Globus pallidus (tissue), 1 donor: ENCODE results near the gene CEP72.
"Not testable (repeated sequence)": the region's sequence is repeated elsewhere in the genome, so short reads cannot be mapped to it uniquely, and the experiment has no call there.

Experiments
- DNase-seq: peaks from one replicate; pipeline ENCODE4 v3.0.0-alpha.2; 2015; ENCODE audit warnings: low spot score

Gene CEP72

DNA sequence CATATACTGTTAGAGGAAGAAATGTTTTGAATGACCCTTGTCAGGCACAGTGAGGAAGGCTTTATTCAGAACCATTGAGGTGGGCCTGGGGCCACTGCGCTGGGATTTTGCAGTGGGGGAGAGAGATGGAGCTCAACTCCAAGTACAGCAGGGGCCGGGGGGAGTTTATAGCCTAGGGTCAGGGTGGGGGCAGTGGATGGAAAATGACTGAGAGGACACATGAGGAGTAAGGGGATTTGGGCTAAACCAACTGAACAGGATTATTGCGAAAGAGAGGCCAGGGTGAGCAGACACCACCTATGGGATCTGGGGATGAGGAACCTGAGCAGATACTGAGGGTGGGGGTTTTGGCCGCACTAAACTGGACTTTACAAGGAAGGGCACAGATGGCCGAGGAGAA is 6.3 kb downstream of the CEP72 start:
- DNase-seq, result no peak

GRCh38 chr5:619444-619843 is 7.3 kb downstream of the CEP72 start:
- no peak for DNase-seq

DNA sequence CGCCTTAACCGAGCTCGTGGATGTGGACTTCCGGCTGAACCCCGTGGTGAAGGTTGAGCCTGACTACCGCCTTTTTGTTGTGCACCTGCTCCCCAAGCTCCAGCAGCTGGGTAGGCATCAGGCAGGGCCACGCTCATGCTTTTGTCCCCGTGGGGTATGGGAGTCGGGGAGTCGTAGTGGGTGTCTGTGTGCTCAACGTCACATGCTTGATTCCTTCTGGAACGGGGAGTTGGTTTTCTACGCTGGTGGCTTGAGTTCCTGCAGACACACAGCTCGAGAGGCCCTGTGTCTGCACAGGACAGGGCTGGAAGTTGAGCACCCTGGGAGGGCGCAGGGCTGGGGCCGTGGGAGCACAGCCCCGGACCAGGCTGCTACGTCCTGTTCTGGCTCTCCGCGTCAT is 8.0 kb downstream of the CEP72 start:
- DNase-seq, result no peak

- no peak for DNase-seq
These were observed 8.5 kb downstream of the CEP72 start for GRCh38 chr5:620586-621180.

DNA sequence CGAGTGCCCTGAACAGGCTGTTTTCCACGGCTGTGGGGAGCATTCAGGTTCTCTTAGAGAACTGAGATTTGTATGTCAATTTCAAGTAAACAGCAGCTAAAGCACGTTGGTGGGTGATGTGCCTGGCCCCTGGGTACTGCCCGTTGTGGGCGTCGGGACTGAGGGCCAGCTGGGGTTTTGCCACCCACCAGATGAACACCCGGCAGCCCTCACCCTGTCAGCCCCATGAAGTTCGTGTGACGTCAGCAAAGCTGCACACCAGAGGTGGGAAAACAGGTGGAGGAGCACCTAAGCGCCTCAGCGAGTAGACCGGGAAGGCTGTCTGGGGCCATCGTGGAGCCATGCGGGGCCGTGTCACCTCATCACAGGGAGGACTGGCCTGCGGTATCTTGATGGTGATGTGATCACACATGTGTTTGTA is 9.2 kb downstream of the CEP72 start:
- no peak for DNase-seq

- no peak for DNase-seq
These were observed 10.2 kb downstream of the CEP72 start for GRCh38 chr5:622359-622758.

DNA sequence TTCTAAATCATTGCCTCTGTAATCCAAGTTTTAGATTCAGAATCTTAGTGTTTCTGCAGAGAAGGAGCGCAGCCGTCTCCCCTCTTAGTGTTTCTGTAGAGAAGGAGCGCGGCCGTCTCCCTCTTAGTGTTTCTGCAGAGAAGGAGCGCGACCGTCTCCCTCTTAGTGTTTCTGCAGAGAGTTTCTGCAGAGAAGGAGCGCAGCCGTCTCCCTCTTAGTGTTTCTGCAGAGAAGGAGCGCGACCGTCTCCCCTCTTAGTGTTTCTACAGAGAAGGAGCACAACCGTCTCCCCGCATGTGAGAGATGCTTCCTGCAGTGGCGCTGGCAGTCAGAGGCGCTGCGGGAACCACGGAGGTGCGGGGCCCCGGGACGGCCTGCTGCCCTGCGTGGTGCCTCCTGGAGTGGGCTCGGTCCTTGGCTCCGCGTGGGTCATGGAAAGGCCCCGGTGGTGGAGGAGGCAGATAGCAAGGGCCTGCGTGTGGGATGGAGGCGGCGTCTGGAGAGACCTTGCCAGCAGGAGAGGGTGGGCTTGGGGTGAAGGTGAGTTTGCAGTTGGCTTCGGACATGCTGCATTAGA is 10.9 kb downstream of the CEP72 start:
- no peak for DNase-seq

DNA sequence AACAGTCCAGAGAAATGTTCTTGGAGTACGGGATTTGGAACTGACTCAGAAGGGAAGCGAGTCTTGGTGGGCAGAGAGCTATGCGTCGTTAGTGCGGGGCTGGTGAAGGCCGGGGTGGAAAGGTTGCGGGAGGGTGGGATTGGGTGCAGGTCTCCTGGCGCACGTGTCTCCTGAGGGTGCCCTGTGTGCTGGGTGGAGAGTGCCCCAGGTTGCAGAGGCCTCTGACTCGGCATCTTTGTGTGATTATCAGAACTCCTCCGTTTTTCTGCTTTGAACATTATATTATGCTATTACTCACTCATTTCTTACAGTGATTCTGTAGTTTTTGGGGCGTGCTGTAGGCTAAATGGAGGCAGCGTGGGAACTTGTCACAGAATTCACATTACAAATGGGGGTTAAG is 11.4 kb downstream of the CEP72 start:
- no peak for DNase-seq

DNA sequence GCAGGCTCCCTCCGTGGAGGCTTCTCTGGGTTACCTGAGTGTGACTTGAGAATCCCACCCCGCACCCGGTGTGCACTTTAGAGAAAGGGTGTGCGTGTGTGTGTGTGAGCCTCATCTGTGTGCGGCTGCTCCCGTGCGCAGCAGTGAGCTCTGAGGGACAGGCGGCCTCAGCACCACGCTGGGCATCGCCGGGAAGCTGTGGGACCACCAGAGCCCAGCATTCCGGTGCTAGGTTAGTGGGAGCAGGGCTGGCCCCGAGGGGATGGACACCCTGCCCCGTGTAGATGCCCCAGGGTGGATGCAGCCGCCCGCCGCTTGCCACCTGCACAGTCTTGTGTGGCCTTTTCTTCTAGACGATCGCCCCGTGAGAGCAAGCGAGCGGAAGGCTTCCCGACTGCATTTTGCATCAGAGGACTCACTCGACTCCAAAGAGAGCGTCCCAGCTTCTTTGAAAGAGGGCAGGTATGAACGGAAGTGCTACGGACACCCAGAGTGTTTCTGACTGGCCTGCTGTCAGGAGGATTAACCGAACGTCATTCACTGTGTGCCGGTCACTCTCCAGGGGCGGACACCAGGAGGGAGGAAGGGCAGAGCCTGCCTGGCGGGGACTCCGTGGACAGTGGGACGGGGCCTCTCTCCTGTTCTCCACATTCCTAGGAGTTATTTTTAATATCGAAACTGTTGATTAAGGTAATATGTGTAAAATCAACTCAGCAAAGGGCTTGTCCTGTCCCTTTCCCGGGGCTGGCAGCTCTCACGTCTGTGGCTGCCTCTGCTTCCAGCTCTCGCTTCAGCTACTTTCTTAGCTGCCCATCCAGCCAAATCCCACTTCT is 12.2 kb downstream of the CEP72 start:
- DNase-seq, result no peak

- no peak for DNase-seq
These were observed 12.8 kb downstream of the CEP72 start for GRCh38 chr5:624951-625230.

DNA sequence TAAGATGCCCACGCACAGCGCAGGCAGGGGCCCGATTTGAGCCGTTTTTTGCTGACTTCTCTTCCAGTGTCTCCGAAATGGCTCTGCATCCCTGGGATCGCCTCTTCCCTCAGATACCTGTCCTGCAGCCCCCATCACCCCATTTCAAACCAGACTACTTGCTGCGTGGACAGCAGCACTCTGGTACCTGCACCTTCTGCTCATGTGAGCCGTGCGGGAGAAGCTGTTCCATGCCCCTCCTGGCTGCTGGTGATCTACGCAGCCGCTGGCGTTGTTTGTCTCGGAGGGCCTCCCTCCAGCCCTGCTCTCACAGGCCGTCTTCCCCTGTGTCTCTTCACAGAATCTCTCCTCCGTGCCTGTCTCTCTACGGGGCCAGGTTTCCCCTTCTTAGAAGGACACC is 13.4 kb downstream of the CEP72 start:
- no peak for DNase-seq

- DNase-seq, result no peak
These were observed 14.7 kb downstream of the CEP72 start for GRCh38 chr5:626850-627249.

GRCh38 chr5:627840-628239 is 15.7 kb downstream of the CEP72 start:
- DNase-seq, result no peak

DNA sequence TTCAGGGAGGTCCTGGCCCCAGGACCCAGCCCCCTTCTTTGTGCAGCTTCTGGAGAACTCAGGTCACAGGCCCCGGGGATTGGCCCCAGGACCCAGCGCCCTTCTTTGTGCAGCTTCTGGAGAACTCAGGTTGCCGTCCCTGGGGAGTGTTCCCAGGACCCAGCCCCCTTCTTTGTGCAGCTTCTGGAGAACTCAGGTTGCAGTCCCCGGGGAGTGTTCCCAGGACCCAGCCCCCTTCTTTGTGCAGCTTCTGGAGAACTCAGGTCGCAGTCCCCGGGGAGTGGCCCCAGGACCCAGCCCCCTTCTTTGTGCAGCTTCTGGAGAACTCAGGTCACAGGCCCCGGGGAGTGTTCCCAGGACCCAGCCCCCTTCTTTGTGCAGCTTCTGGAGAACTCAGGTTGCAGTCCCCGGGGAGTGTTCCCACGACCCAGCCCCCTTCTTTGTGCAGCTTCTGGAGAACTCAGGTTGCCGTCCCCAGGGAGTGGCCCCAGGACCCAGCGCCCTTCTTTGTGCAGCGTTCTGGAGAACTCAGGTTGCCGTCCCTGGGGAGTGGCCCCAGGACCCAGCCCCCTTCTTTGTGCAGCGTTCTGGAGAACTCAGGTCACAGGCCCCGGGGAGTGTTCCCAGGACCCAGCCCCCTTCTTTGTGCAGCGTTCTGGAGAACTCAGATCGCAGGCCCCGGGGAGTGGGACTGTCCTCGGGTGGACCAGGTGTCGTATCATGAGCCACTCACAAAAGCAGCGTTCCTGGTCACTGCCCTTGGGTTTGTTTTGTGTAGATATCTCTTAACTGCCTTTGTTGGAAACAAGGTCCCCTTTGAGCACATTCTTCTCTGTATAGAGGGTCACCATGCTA is 16.4 kb downstream of the CEP72 start:
- DNase-seq, result not testable (repeated sequence)

DNA sequence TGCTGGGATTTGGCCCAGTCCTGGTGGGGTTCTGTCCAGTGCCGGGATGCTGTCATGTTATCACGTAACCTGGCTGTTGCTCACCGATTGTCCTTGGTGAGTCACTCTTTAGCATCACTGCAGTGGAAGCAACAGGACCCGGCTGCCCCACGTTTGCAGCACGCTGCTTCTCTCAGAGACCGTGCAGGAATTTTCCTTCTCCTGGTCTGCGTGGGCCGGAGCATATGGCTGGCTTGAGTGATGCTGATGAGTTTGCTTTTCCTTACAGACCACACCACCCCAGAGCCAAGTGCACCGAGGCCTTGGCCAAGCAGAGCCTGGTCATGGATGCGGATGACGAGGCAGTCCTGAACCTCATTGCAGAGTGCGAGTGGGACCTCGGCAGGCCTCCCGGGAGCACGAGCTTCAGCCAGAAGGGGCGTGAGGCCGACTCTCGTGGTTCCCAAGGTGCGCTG is 21.4 kb downstream of the CEP72 start:
- no peak for DNase-seq

GRCh38 chr5:634191-634590 is 22.1 kb downstream of the CEP72 start:
- DNase-seq, result no peak

DNA sequence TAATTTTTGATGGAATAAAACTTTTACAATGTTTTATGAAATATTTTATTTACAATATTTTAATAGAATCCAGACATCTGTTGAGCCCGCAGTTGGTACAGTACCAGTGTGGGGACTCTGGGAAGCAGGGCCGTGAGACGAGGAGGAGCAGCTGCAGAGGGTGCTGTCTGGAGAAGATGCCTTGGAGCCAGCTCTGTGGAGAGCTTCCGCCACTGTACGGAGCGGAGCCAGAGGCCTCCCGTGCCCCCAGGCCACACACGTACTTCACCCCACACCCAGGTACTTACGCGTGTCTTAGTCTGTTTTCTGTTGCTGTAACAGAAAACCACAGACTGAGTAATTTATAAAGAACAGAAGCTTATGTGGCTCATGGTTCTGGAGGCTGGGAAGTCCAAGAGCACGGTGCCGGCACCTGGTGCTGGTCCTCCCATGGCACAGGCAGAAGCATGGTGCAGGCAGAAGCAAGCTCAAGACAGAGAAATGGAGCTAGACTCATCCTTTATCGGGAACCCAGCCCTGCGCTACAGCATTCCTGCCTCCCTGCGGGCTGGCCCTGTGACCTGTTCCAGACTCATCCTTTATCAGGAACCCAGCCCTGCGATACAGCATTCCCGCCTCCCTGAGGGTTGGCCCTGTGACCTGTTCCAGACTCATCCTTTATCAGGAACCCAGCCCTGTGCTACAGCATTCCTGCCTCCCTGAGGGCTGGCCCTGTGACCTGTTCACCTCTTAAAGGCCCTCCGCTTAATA is 23.3 kb downstream of the CEP72 start:
- no peak for DNase-seq

DNA sequence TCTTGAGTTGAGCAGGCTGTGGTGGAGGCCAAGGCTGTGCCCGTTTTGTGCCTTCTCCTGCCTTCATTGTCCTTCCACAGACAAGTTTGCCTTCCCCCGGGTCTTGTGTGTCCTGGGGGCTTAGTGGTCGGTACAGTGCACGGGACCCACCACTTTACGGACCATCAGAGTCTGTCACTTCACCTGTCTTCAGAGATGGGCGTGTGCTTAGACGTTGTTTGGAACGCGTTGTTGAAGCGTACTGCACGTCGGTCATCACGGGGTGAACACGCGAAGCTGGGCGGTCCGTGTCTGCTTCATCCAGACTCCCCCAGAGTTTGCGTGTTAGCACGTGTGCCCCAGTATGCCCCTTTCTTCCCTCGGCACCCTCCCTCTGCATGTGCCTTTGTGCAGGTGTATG is 24.8 kb downstream of the CEP72 start:
- DNase-seq, result no peak

- DNase-seq, result no peak
These were observed 25.7 kb downstream of the CEP72 start for GRCh38 chr5:637581-638450.

DNA sequence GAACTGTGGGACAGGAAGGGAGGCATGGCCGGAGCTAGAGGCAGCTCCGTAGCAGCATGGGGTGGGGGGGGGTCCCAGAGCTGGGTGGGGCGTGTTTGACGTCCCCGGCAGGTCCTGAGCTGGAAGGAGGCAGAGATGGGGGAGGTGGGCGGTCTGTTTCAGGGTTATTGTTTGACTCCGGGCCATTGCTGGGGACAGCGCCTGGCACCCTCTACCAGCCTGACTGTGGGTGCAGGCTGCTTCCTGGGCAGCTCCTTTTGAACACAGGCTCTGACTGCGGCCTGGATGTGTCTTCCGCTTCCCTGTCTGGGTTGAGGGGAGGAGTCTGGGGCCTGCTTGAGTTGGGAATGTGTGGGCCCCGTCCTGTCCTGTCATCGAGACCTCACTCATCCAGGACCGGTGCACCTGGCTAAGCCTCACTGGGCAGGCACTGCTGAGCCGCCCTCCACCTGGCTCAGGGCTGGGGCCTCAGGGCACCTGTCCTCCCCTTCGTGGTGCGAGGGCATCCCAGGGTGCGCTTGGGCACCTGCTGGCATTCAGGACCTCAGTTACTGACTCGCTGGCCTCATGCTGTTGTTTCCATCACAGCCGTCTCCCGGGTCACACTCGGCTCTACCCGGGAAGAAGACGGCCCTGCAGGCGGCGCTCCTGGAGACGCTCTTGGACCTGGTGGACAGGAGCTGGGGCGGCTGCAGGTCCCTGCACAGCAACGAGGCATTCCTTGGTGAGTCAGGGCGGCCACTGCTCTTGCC is 26.5 kb downstream of the CEP72 start:
- no peak for DNase-seq
